HepG2 (cell line): ENCODE data around the gene LAMA5. TPM values are rescaled to one million over a fixed set of nuclear protein-coding genes. Genes with fewer than 3 reads are reported as not detected.

Experiments
- CREM ChIP-seq, 2 experiments: sonication (generic) in 1 of 2; formaldehyde crosslinking in 1 of 2; IDR thresholded peaks; 2 replicates each; pipeline versions ENCODE4 v1.4.0 to v1.6.1; 2016 to 2020; ENCODE audit warnings: antibody characterized with exemption in 1 of 2, mild to moderate bottlenecking in 1 of 2, missing genetic modification reagents in 1 of 2
- FOXJ3 ChIP-seq: sonication (generic); formaldehyde crosslinking; IDR thresholded peaks from 2 replicates; pipeline ENCODE4 v1.4.0; 2020; ENCODE audit warnings: missing genetic modification reagents, mild to moderate bottlenecking, borderline replicate concordance
- FOXM1 ChIP-seq: sonication (generic); formaldehyde crosslinking; IDR thresholded peaks from 2 replicates; pipeline ENCODE4 v1.5.0; 2020; ENCODE audit warnings: missing genetic modification reagents
- FOXP1 ChIP-seq, 2 experiments: fragments of 450-650 bp in 1 of 2; IDR thresholded peaks; 2 replicates each; pipeline ENCODE4 v1.6.1; 2017 to 2018; ENCODE audit warnings: antibody characterized with exemption in 1 of 2
- GABPA ChIP-seq, 2 experiments: IDR thresholded peaks; 2 replicates each; pipeline ENCODE4 v1.6.1; 2011 to 2016; ENCODE audit warnings: low read depth in 2 of 2, low read length in 1 of 2, missing biosample characterization in 1 of 2, missing genetic modification characterization in 1 of 2
- NFIB ChIP-seq: sonication (generic); formaldehyde crosslinking; IDR thresholded peaks from 2 replicates; pipeline ENCODE4 v1.9.0; 2021; ENCODE audit warnings: missing genetic modification reagents, mild to moderate bottlenecking, borderline replicate concordance
- NFKB2 ChIP-seq: sonication (generic); formaldehyde crosslinking; IDR thresholded peaks from 2 replicates; pipeline ENCODE4 v1.4.0; 2020; ENCODE audit warnings: missing genetic modification reagents, borderline replicate concordance
- POLR2G ChIP-seq: fragments of 200-400 bp; formaldehyde crosslinking; IDR thresholded peaks from 2 replicates; pipeline ENCODE4 v1.6.1; 2018; ENCODE audit warnings: mild to moderate bottlenecking, low read depth, low read length, moderate library complexity
- PRPF4 ChIP-seq: fragments of 200-400 bp; formaldehyde crosslinking; IDR thresholded peaks from 2 replicates; pipeline ENCODE4 v1.6.1; 2016; ENCODE audit warnings: low read length, low read depth; ENCODE audit not compliant: poor library complexity, severe bottlenecking
- TCF7 ChIP-seq: sonication (generic); IDR thresholded peaks from 2 replicates; pipeline ENCODE4 v1.6.1; 2016; ENCODE audit warnings: antibody characterized with exemption, low read depth
- TGIF2 ChIP-seq: IDR thresholded peaks from 2 replicates; pipeline ENCODE4 v1.6.1; 2016; ENCODE audit warnings: control low read depth, missing compliant biosample characterization
- U2AF2 ChIP-seq: fragments of 200-400 bp; formaldehyde crosslinking; IDR thresholded peaks from 2 replicates; pipeline ENCODE4 v1.6.1; 2017; ENCODE audit warnings: low read depth, mild to moderate bottlenecking, low read length
- WIZ ChIP-seq: sonication (generic); formaldehyde crosslinking; IDR thresholded peaks from 2 replicates; pipeline ENCODE4 v1.5.1; 2020; ENCODE audit warnings: mild to moderate bottlenecking, missing genetic modification reagents
- ZFY ChIP-seq: sonication (generic); formaldehyde crosslinking; IDR thresholded peaks from 2 replicates; pipeline ENCODE4 v1.4.0; 2020; ENCODE audit warnings: missing genetic modification reagents
- ZNF101 ChIP-seq: sonication (generic); formaldehyde crosslinking; IDR thresholded peaks from 2 replicates; pipeline ENCODE4 v1.4.0; 2020; ENCODE audit warnings: mild to moderate bottlenecking, low read depth, missing genetic modification reagents, borderline replicate concordance
- ZNF124 ChIP-seq: sonication (generic); formaldehyde crosslinking; IDR thresholded peaks from 2 replicates; pipeline ENCODE4 v1.4.0; 2020; ENCODE audit warnings: missing genetic modification reagents
- ZNF282 ChIP-seq: fragments of 450-650 bp; IDR thresholded peaks from 2 replicates; pipeline ENCODE4 v1.6.1; 2018; ENCODE audit not compliant: partially characterized antibody
- ZNF749 ChIP-seq: sonication (generic); formaldehyde crosslinking; IDR thresholded peaks from 2 replicates; pipeline ENCODE4 v1.8.0; 2022; ENCODE audit warnings: mild to moderate bottlenecking, missing genetic modification reagents, moderate library complexity, borderline replicate concordance
- ZNF768 ChIP-seq: sonication (generic); formaldehyde crosslinking; IDR thresholded peaks from 2 replicates; pipeline ENCODE4 v1.4.0; 2020; ENCODE audit warnings: missing genetic modification reagents
- polyA plus RNA-seq, 8 experiments: library from polyadenylated mRNA; depleted of rRNA in 3 of 8; stranded (reverse) in 7 of 8; unstranded in 1 of 8; fragments of >200 nt; fragmentation: Illumina TruSeq in 4 of 8; extraction: Trizol in 4 of 8; gene quantifications; 2 replicates each; pipeline versions ENCODE4 v1.2.1 to v1.2.3, GENCODE V29; 2011 to 2016; ENCODE audit warnings: low read depth in 4 of 8, missing spikeins in 1 of 8, mixed read lengths in 1 of 8; ENCODE audit not compliant: insufficient read depth in 1 of 8
- total RNA-seq, 5 experiments: library from RNA; depleted of rRNA; stranded (reverse); fragments of >200 nt; fragmentation: Illumina TruSeq; extraction: Trizol; gene quantifications; 2 replicates each; pipeline ENCODE4 v1.2.3, GENCODE V29; 2016; ENCODE audit warnings: low read depth in 1 of 5
- TF ChIP-seq, protein P1 (sequence below): sonication (generic); formaldehyde crosslinking; IDR thresholded peaks from 2 replicates; pipeline ENCODE4 v1.9.0; 2022; ENCODE audit warnings: low read depth, missing genetic modification reagents
- TF ChIP-seq, protein P2 (sequence below): sonication (generic); formaldehyde crosslinking; IDR thresholded peaks from 2 replicates; pipeline ENCODE4 v1.4.0; 2020; ENCODE audit warnings: missing genetic modification reagents, borderline replicate concordance
- TF ChIP-seq, protein P3 (sequence below): sonication (generic); formaldehyde crosslinking; IDR thresholded peaks from 2 replicates; pipeline ENCODE4 v1.9.0; 2021; ENCODE audit warnings: missing genetic modification reagents, mild to moderate bottlenecking, borderline replicate concordance

The LAMA5 gene
- total and polyA plus RNA-seq, 2 of the 13 experiments (the other 11 are each of a cell fraction or from before 2014, with no cell fraction given) = 21.0 to 44.7 TPM

DNA sequence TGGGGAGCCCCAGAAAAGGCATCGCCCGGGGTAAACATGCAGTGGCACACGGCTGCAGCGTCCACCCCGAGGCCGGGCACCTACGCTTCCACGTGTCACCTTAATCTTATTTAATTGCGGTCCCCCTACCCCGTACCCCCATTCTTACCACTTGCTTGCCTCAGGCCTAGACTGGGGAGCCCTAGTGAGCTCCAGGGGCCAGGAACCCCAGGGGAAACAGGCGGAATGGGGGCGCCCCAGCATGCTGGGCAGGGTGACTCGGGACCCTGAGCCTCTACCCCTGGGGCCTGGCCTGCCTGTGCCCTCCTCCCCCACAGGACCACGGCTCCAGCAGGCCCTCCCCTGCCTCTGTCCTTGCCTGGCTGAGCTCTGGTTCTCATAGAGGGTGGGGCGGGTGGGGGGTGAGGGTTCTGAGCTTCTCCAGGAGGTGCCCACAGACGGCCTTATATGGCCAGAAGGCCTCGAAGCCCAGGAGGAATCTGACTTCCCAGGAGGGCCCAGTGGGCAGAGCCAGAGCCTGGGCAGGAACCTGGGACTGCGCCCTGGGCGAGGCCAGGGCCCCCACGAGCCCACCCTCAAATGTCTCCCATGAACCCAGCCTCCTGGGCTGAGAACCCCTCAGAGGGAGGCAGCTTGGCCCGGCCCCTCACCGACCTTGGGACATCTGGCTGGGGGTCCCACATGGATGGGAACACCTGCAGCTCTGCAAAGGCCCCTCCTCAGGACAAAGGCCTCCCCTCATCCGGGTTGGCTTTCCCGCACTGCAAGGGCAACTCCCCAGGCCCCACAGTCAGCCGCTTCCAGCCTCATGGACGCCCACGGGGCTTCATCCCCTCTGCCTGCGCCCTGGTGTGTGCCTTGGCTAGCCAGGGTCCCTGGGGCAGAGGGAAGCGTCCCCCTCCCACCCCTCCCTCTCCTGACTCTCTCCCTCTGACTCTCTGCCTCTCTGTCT is 5.2 kb upstream of the LAMA5 start (continued):
- TF ChIP-seq NFKB2 (CRISPR knock-in tag) (0 out of 2 replicates have a peak, but pooled peaks have one; percentile 26), NFIB (CRISPR knock-in tag) (no peak), WIZ (CRISPR knock-in tag) (0 out of 2 replicates have a peak, but pooled peaks have one; percentile 0), CREM (IDR thresholded peaks at IDR 0.05) (no peak), CREM (CRISPR knock-in tag; IDR thresholded peaks at IDR 0.05) (no peak), ZNF101 (CRISPR knock-in tag) (no peak), ZNF124 (no peak), FOXP1 (IDR thresholded peaks at IDR 0.05) (no peak), FOXP1 (CRISPR knock-in tag; IDR thresholded peaks at IDR 0.05) (no peak), TCF7 (no peak), ZNF749 (CRISPR knock-in tag) (no peak), ZNF768 (CRISPR knock-in tag) (peak; percentile 72; the same call in 1 of the 2 replicates), GABPA (IDR thresholded peaks at IDR 0.05; ENCODE audit: low read depth, low read length) (no peak), GABPA (CRISPR knock-in tag; IDR thresholded peaks at IDR 0.05; ENCODE audit: low read depth) (no peak), FOXJ3 (CRISPR knock-in tag) (no peak), FOXM1 (CRISPR knock-in tag) (0 out of 2 replicates have a peak, but pooled peaks have one; percentile 6), U2AF2 (no peak), ZNF282 (no peak), ZFY (0 out of 2 replicates have a peak, but pooled peaks have one; percentile 30), TGIF2 (no peak), POLR2G (peak; percentile 30; the same call in 1 of the 2 replicates), PRPF4 (no peak)
- TF ChIP-seq, protein P1, sequence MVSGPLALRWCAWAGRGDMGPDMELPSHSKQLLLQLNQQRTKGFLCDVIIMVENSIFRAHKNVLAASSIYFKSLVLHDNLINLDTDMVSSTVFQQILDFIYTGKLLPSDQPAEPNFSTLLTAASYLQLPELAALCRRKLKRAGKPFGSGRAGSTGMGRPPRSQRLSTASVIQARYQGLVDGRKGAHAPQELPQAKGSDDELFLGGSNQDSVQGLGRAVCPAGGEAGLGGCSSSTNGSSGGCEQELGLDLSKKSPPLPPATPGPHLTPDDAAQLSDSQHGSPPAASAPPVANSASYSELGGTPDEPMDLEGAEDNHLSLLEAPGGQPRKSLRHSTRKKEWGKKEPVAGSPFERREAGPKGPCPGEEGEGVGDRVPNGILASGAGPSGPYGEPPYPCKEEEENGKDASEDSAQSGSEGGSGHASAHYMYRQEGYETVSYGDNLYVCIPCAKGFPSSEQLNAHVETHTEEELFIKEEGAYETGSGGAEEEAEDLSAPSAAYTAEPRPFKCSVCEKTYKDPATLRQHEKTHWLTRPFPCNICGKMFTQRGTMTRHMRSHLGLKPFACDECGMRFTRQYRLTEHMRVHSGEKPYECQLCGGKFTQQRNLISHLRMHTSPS (CRISPR knock-in tag) = no peak
- TF ChIP-seq, protein P2, sequence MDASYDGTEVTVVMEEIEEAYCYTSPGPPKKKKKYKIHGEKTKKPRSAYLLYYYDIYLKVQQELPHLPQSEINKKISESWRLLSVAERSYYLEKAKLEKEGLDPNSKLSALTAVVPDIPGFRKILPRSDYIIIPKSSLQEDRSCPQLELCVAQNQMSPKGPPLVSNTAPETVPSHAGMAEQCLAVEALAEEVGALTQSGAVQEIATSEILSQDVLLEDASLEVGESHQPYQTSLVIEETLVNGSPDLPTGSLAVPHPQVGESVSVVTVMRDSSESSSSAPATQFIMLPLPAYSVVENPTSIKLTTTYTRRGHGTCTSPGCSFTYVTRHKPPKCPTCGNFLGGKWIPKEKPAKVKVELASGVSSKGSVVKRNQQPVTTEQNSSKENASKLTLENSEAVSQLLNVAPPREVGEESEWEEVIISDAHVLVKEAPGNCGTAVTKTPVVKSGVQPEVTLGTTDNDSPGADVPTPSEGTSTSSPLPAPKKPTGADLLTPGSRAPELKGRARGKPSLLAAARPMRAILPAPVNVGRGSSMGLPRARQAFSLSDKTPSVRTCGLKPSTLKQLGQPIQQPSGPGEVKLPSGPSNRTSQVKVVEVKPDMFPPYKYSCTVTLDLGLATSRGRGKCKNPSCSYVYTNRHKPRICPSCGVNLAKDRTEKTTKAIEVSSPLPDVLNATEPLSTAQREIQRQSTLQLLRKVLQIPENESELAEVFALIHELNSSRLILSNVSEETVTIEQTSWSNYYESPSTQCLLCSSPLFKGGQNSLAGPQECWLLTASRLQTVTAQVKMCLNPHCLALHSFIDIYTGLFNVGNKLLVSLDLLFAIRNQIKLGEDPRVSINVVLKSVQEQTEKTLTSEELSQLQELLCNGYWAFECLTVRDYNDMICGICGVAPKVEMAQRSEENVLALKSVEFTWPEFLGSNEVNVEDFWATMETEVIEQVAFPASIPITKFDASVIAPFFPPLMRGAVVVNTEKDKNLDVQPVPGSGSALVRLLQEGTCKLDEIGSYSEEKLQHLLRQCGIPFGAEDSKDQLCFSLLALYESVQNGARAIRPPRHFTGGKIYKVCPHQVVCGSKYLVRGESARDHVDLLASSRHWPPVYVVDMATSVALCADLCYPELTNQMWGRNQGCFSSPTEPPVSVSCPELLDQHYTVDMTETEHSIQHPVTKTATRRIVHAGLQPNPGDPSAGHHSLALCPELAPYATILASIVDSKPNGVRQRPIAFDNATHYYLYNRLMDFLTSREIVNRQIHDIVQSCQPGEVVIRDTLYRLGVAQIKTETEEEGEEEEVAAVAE (CRISPR knock-in tag) = no peak
- TF ChIP-seq, protein P3, sequence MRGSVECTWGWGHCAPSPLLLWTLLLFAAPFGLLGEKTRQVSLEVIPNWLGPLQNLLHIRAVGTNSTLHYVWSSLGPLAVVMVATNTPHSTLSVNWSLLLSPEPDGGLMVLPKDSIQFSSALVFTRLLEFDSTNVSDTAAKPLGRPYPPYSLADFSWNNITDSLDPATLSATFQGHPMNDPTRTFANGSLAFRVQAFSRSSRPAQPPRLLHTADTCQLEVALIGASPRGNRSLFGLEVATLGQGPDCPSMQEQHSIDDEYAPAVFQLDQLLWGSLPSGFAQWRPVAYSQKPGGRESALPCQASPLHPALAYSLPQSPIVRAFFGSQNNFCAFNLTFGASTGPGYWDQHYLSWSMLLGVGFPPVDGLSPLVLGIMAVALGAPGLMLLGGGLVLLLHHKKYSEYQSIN (CRISPR knock-in tag) = no peak
